GOT3 (cell line): ENCODE results near the gene FOXP1.
"Not testable (repeated sequence)": the region's sequence is repeated elsewhere in the genome, so short reads cannot be mapped to it uniquely, and the experiment has no call there.

ENCODE experiments used
- DNase-seq: peaks from one replicate; lab custom pipeline; 2025; ENCODE audit warnings: mixed read lengths; lab: John Stamatoyannopoulos, UW

FOXP1 gene

DNA sequence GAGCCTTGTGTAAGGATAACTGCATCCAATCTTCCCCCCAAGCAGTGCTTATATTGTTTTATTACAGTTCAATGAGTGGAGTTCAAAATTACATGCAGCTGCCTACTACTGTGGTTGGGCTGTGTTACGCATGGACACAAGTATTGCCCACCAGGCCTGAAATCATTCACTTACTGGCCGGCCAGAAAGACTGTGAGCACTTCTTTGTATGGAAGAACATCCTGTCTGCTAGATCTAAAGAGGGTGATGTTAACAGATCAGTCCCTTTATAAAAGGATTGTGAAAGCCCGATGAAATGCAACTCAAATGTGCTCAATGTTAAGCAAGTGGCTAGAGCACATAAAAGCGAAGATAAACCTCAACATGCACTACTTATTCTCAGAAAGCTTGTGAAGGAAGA, 132.5 kb downstream of the FOXP1 start:
- no peak for DNase-seq

DNA sequence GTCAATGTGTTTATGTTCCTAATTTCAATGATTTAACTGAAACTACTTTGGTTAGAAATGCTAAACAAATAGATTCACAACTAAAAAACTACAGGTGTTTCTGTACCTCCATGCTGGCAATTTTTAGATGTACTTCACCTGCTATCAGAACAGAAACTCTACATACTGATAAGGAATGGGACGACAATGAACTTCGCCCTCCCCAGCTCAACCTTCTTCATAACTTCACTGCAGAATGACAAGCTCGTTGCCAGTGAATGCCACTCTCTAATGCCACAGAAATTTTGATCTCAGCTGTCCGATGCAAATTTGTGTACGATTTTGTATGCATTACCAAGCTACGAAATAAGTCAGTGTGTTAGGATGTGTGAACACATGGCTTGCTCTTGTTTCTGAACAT, 133.4 kb downstream of the FOXP1 start:
- DNase-seq = no peak

DNA sequence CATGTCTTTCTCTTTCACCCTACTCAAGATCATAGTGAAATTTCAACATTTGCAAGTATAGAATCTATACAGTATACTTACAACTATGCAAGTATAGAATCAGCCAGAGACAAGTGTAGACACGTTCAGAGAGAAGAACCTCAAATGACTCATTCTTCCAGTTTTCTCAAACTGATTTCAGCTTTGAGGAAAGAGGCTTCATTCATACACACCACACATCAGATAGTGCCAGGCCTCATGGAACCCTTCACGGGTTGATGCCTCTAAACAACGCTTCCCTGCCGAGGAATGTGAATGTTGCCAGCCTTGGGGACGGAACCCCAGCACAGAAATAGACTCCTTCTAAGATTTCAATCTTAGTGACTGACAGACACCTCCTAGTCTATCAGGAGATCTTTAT, 135.7 kb downstream of the FOXP1 start:
- DNase-seq = no peak

DNA sequence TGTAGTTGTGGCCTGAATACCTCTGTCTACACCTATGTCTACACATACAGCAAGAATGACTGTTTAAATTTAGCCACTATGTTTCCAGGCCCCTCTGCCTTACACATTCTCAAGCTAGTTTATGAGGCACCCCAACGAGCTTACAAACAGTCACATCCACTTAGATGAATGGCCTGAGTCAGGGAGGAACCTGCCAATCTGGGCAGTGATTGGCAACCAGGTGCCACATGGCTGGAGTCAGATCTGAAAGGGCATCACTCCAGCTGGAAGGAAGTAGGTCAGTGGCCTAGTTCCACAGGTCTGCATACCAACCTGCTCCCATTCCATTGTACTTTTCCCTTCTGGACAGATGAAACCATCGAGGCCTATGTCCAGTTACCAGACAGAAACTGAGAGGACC, 136.3 kb downstream of the FOXP1 start:
- no peak for DNase-seq

DNA sequence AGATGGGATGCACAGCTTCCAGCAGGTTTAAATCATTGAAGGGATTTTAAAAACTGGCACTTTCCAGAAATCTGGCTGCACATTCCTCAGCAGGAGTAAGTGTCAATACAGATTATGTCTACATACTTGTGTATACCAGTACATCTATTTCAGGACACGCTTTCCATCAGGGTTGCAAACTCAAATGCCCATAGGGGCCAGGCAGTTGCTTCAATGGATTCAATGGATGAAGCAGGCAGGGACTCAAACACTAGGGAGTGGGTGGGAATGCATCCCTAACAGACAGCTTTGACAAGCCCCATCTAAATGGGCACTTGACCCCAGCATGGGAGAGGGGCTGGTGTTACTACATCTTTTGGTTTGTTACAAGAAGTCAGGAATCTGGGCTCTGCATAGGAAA, 136.8 kb downstream of the FOXP1 start:
- no peak for DNase-seq

DNA sequence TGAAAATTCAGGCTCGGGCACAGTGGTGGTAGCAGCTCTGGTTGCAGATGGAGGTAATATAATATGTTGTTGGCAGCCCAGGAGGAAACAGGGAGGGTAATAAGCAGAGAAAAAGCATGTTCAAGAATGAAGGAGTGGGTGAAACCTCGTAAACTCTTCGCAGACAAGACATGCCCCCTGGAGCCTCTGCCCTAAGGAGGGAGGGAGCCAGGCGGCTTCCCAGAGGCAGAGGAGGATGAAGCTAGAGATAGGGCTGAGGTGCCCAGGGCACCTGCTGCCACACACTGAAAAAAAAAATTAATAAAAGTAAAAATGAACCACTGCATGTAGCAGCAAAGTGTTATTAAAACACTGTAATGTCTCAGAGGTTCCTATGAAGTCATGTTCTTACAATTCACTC, 137.3 kb downstream of the FOXP1 start:
- no peak for DNase-seq

DNA sequence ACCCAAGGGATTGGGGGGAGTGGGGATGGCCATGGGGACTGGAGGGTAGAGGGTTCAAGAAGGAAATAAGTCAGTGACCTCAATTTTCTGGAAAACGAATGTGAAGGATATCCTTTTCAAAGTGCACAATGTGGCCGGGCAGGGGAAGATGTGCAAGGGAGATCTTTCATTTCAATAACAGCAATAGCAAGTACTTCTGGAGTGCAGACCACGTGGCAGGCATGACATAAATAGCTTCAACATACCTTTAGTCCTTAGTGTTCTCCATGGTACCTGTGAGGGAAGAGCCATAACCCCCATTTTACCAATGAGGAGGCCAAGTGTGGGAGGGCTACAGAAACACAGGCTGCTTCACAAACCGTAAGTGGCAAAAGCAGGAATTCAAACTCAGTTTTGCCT, 138.7 kb downstream of the FOXP1 start:
- DNase-seq = no peak

DNA sequence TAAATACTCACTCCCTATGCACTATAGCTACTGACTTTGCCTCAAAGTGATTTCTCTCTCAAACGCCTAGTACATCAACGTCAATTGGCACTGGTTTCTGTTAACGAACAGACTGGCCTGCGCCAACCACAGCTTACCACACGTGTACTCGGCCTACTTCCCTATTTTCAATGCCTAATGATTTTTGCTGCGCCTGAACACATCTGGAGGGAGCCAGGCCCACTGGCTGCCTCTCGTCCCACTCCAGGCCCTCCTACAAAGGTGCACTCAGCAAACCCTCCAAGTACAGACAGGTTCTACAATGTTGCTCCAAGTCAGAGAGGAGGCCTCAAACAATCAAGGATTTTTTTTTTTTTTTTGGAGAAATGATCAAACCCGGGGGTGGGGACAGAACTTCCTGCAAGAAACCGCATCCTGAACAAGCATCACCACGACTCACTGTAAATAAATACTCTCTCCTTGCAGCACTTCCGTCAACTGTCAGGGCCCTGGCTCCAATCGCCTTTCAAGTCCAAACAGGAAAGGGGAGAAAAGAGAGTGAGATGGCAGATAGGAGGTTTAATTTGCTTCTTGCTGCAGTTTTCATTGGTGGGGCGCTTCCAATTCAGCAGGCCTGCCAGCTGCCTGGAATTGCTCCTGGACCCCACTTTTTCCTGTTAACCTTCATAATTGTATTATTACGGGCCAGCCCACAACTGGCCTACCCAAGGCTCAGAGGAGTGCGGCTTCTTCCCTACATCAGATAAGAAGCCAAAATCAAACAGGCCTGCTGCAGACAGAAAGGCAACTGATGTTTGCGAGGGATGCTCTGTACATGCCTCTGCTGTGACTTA, 139.3 kb downstream of the FOXP1 start:
- DNase-seq = no peak

DNA sequence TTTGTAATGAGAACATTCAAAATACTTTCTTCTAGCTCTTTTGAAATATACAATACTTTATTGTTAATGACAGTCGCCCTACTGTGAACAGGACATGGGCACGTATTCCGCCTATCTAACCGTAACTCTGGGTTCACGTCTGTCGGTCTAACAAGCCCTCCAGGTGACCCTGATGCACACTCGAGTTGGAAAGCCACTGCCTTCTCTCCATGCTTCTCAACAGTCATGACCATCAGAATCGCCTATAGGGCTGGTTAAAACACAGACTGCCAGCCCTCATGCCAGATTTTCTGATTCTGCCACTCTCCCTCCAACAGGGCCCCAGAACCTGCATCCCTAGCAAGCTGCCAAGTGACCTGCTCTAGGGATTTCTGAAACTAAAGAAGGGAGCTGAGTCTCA, 140.2 kb downstream of the FOXP1 start:
- DNase-seq = no peak

DNA sequence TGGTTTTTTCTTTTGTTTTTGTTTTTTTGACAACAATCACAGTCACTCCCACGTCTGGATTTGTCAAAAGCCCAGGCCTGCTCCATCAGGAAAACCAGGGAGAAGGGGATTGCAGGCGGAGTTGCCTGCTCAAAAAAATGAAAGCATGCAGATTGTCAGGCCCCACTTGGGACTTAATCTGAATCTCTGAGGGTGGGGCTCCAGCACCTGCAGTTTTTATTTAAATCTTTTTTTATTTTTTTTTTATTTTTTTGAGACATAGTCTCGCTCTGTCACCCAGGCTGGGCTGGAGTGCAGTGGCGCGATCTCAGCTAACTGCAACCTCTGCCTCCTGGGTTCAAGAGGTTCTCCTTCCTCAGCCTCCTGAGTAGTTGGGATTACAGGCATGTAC, 140.9 kb downstream of the FOXP1 start:
- no peak for DNase-seq

DNA sequence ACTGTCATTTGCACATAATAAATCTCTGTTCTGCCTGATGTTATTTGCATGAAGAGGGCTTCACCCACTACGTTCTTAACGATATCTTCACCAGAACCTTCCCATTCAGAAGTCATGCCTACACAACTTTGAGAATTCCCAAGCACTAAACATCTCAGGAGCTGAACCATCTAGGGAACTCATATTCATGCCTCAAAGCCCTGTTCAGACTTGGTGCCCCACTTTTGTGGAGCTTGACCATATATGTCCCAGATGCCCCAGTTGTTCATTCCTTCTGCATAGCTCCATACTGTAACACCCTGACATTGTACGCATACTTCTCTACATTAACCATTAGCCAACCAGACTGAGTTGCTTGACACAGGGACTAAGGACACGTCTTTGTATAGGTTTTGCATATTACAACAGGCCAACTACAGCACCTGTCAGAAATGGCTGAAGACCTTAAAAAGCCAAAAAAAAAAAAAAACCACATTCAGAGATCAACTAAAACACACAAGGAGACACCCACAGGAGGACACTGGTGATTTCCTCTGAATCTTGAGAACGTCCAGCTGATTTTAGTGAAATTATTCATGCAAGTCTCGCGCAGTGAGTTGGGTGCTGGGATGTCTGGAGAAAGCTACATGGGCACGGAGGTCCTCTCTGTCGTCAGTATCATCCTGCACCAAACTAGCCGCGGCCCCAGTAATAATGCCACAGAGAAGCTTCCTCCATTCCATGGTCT, 141.4 kb downstream of the FOXP1 start:
- no peak for DNase-seq

DNA sequence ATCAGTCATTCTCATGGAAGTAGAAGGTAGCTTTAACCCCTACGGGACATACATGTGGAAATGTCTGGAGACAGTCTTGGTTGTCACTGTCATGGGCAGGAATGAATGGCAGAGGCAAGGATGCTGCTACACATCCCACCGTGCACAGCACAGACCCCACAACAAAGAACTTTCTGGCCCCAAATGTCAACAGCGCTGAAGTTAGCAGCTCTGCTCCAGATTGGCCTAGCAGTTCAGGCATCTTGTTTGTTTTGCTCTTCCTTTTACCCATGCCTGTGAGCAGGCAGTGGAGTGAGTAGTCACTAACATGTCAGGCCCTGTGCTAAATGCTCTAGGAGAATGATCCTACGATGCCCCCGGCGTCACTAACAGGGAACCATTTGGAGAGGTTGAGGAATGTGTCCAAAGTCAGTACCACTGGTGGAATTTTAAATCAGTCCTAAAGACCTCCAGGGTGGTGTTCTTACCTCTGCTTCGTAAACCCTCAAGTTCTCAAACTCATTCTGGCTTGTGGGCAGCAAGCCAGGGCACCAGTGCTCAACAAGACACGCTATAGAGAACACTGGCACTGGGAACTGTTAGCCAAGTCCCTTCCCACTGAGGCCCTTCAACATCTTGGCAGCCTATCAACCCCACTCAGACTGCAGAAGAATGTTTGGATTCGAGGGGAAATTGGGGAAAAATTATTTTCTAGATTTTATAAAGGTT, 142.2 kb downstream of the FOXP1 start:
- DNase-seq = no peak

DNA sequence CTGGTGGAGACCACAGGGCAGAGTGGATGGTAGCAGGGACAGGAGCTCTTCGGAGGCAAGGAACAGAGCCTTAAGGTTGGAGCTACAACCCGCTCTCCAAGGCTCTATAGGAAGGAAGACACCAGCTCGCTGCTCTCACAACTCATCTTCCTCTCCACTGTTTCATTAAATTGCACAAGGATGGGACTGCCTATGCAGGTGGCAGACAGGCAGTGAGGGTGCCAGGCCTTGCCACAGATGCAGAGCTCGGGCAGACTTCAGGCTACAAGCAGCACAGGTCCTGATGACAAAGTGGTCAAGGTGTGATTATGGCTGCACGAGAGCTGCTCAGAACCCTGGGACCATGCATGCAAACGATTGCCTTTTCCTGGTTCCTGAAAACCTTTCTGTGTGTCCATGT, 144.6 kb downstream of the FOXP1 start:
- no peak for DNase-seq

DNA sequence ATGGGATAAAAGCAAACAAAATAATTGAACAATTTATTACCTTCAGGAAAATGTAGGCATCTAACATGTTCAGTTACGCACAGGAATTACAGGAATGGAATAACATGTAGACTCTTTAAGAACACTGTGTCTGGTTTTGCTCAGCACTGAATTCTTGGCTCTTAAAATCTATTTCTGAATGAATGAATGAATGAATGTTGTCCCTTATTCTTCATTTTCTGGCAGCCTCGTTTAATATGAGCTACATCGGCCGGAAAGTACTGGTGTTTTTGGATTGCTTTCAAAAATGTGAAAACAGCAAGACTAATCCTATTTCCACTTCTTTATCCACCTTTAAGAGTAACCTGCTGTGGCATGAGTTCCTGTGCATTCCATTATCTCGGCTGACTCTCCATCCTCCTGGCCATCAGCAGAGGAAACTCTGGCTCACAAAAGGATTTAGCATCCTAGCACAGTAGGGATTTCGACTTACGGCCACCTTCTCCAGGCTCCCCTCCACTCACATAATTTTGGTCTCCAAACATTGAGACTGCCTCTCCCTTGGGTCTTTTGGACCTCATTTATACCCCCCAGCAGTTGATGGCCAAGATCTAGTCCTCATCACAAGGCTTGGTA, 145.3 kb downstream of the FOXP1 start:
- DNase-seq = no peak

DNA sequence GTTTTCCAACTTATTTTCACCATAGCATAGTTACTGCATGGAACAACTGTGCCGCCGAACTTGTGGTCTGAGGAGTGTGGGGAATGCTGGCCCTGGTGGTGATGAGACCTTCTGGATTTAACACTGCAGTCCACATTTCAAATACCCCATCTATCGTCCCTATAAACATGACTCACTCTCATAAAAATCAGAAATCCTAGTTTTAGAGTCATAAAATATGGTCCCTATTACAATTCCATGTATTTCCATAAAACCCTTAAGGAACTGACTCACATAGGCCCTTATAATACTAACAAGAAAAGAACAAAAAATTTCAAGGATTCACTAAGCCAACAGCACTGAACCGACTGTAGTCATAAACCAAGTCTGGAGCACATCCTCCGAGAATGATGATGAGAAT, 147.2 kb downstream of the FOXP1 start:
- no peak for DNase-seq

DNA sequence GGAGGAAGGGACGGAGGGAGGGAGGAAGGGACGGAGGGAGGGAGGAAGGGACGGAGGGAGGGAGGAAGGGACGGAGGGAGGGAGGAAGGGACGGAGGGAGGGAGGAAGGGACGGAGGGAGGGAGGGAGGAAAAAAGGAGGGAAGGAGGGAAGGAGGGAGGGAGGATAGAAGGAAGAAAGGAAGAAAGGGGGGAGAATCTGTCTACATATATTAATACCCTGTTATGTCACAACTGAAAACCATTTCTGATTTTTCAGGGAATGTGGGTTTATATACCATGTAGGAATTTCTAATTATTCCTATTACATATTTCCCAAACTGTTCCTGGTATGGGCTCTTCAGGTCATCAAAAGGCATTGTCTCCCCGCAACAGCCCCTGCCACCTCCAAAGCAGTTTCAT, 147.7 kb downstream of the FOXP1 start:
- DNase-seq = not testable (repeated sequence)

DNA sequence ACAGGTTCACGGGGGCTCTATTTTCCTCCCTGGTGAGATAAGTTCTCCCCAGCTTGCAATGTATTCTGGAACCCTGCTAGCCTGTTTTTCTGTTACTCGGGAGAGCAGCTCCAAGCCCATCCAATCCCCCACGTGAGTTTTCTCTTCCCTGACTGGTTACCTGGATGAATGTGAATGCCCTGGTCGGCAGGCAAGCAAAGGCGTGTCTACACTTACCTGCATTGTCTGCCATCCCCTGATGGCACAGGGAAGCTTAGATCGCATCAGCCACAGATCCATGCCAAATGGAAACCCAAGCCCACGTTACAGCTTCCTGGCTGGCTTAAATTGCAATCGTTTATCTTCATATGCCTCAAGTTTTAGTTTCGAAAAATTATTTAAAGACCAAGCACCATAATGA, 149.9 kb downstream of the FOXP1 start:
- DNase-seq = no peak

DNA sequence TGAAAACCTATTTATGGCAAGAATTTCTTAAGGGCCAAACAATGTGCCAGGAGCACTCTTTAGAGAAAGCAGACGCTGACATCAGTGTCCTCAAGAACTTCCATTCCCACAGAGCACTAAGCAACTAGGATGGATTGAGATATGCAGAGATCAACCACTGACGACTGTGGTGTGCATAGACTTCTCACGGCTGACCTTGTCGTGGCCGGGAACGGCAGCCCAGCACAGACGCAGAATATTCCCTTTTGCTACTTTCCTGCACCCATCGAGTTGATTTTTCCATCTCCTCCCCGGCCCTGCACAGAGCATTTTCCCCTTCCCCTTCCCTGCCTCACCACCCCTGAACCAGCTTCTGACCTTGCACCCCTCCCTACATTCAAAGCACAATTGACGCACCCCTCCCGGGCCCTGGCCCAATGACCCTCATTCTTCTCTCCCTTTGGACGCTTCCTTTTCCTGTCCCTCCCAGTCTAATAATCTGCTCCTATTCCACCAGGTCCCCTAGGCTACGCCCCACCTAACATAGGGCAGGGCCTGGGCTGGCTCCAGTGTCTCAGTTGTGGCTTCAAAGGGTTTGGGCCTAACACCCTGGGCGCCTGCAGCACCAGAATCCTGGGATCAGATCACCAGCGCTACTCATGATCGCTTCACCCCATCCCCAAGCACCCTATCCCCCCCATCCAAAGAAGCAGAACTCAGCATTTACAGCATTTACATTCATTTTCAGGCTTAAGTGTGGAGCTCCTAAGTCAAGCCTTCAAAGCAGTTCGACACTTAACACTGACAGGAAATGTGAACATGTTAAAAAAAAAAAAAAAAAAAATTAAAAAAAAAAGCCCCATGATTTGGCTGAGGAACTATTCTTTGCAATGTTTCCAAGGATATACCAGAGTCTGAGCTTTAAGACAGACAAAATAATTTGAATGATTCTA, 151.2 kb downstream of the FOXP1 start:
- DNase-seq = no peak

DNA sequence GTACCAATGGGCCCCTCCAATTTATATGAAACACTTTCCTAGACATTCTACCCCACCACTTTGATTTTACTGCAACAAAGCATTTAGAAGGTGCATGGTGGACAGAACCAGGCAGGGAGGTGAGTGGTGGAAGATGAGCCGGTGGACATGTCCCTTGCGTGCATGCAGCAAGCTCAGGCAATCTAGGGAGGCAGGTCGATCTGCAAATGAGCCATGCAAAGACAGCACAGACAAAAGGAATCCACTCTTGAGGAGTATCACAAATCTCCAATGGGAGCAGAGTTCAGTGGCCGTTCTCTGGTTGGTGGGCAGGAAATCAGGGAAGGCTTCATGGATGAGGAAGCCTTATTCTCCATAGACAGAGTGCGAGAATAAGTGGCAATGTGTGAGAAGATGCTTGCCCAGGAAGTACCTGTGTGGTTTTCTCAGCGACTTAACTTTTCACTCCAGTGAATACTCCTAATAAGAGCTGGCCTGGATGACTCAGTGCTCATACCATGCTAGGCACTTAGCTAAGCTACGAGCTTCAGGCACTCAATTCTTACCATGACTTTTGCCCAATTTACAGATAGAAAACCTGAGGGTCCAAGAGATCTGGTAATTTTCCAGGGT, 152.5 kb downstream of the FOXP1 start:
- DNase-seq = no peak

DNA sequence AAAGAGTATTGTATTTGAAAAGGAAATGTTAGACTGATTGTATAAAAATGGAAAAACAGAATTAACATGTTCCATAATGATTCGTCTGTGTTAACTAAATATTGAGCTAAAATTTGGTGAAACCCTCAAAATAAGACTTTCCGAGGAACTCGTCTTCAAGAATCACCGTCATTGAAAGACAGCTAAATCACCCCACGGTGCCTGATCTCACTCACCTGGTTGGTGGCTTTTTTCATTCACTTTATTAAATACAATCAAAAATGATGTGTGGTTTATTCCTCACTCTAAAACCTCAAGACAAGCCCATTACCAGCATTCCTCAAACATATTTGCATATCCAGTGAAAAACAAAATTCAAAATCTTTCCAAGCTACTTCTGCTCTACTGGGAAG, 153.9 kb downstream of the FOXP1 start:
- DNase-seq = no peak
